H1 (cell line): ENCODE results near the gene CCDC88C. TPM values are rescaled to one million over a fixed set of nuclear protein-coding genes. Genes with fewer than 3 reads are reported as not detected.

Experiments
- ATF2 ChIP-seq: IDR thresholded peaks from 2 replicates; pipeline ENCODE4 v1.6.1; 2012; ENCODE audit warnings: low read length, inconsistent platforms
- polyA plus RNA-seq, 7 experiments: library from polyadenylated mRNA; depleted of rRNA in 3 of 7; stranded (reverse) in 5 of 7; unstranded in 2 of 7; fragments of >200 nt in 5 of 7; fragments of 200-250 nt in 2 of 7; gene quantifications; 1 replicate in 5 of 7; 2 replicates in 1 of 7; 4 replicates in 1 of 7; pipeline versions ENCODE4 v1.2.1 to v1.2.3, GENCODE V29; 2011 to 2013; ENCODE audit warnings: missing spikeins in 2 of 7, mixed read lengths in 2 of 7
- total RNA-seq: library from RNA; stranded (reverse); fragmentation: NEBNext Ultra II Directional; extraction: Animal tissue kit (Norgen Biotek cat#: 25700); gene quantifications from 2 replicates; pipeline ENCODE4 v1.2.1, GENCODE V29; 2021

Gene CCDC88C
- total and polyA plus RNA-seq, 2 of the 8 experiments (the other 6 are each of a cell fraction or from before 2014, with no cell fraction given): 10.3 to 57.7 TPM

DNA sequence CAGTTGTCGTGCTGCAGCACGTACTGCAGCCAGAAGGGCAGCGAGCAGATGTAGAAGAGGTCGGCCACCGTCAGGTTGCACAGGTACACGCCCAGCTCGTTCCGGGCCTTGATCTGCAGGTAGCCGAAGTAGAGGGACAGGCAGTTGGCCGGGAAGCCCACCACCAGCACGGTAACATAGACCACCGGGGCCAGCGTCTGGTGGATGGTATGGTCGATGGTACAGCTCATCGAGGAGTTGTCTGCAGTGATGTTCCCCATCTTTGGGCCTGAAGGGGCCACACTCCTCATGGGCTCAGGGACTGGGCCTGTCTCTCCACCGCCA lies 182.9 kb downstream of the CCDC88C start (continued):
- TF ChIP-seq ATF2: no peak
